Measurements from ENCODE around the gene KLK7.
"Not testable (repeated sequence)": the region's sequence is repeated elsewhere in the genome, so short reads cannot be mapped to it uniquely, and the experiment has no call there.

Gene KLK7

DNA sequence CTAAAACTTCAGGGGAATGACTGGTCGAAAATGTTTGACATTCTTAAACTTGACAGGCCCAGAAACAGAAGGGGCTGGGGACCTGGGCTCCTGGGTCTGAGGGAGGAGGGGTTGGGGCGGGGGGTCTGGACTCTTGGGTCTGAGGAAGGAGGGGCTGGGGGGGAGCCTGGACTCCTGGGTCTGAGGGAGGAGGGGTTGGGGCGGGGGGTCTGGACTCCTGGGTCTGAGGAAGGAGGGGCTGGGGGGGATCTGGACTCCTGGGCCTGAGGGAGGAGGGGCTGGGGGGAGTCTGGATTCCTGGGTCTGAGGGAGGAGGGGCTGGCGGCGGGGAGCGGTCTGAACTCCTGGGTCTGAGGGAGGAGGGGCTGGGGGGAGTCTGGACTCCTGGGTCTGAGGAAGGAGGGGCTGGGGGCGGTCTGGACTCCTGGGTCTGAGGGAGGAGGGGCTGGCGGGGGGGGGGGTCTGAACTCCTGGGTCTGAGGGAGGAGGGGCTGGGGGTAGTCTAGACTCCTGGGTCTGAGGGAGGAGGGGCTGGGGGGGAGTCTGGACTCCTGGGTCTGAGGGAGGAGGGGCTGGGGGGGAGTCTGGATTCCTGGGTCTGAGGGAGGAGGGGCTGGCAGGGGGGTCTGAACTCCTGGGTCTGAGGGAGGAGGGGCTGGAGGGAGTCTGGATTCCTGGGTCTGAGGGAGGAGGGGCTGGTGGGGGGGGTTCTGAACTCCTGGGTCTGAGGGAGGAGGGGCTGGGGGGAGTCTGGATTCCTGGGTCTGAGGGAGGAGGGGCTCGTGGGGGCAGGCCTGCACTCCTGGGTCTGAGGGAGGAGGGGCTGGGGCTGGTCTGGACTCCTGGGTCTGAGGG lies 8.8 kb downstream of the KLK7 start:
- DNase-seq, result no peak

DNA sequence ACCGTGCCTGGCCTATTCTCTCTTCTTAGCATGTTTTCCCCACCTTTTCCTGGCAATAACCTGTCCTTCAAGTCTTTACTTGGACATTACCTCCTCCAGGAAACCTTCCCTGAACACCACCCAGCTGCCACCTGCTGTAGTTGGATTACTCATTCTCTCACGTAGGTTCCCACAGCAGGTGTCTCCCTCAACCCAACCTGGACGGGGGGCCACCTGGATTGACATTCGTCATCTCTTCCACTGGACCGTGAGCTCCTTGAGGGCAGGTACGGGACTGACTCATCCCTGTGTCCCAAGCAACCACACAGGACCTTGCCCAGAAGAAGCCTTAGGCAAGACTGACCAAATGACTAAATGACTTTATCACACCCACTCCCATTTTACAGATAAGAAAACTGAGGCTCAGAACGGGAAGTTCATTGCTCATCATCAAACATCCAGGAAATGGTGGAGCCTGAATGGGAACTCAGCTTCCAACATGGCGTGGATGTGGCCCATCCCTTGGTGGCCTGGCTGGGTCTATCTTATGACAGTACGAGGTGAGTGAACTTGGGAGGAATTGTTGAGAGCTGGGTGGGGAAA lies 10.8 kb downstream of the KLK7 start:
- DNase-seq, result no peak

DNA sequence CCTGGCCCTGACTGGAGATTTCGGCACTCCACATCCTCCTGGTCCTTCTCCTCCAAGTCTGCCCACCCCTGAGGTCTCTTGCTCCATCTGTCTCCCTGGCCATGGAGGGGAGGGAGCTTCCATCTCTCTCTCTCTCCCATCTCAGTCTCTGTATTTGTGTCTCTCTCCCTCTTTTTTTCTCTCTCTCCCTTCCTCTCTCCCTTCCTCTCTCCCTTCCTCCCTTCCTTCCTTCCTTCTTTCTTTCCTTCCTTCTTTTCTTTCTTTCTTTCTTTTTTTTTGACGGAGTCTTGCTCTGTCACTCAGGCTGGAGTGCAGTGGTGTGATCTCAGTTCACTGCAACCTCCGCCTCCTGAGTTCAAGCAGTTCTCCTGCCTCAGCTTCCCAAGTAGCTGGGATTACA lies 13.9 kb downstream of the KLK7 start:
- DNase-seq, result not testable (repeated sequence)

DNA sequence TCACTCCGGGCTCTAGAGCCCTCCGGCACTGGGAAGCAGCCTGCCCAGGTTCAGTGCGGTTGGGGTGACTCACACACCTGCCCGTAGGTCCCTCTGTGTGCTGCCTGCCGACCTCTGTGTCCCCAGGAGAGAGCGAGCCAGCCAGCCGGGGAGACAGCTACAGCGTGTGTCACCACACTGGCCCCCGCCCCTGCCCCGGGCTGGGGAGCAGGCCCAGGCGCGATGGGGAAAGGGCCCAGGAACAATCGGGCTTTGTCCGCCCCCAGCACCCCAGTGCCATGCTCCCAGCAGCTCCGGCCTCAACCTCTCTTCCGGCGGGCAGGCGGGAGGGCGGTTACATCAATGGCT lies 14.3 kb downstream of the KLK7 start, which contains the start of gene KLK6:
KLK6 (minus strand) TSS at position 179 of the 348 bp plus-strand sequence. CDS start 1,487 bp downstream, outside the sequence.
- no peak for DNase-seq

DNA sequence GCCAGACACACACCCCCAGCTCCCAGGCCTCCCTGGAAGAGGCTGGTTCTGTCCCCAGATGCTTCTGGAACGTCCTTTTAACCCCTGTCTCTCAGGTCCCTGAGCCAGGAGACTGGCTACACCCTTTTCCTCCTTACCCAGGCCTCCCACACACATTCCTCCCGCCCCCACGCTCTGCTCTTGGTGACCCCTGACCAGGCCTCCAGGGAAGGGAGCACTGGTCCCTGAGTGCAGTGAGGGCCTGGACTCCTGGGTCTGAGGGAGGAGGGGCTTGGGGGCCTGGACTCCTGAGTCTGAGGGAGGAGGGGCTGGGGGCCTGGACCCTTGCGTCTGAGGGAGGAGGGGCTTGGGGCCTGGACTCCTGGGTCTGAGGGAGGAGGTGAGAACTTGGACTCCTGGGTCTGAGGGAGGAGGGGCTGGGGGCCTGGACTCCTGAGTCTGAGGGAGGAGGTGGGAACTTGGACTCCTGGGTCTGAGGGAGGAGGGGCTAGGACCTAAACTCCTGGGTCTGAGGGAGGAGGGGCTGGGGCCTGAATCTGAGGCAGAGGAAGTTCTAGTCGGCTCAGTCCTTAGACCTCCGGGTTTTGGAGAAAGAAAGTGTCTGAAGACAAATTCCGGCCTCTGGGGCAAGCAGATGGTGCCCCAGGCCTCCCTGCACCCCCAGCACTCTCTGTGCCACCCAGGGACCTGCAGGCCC lies 14.9 kb downstream of the KLK7 start:
- DNase-seq, result no peak

DNA sequence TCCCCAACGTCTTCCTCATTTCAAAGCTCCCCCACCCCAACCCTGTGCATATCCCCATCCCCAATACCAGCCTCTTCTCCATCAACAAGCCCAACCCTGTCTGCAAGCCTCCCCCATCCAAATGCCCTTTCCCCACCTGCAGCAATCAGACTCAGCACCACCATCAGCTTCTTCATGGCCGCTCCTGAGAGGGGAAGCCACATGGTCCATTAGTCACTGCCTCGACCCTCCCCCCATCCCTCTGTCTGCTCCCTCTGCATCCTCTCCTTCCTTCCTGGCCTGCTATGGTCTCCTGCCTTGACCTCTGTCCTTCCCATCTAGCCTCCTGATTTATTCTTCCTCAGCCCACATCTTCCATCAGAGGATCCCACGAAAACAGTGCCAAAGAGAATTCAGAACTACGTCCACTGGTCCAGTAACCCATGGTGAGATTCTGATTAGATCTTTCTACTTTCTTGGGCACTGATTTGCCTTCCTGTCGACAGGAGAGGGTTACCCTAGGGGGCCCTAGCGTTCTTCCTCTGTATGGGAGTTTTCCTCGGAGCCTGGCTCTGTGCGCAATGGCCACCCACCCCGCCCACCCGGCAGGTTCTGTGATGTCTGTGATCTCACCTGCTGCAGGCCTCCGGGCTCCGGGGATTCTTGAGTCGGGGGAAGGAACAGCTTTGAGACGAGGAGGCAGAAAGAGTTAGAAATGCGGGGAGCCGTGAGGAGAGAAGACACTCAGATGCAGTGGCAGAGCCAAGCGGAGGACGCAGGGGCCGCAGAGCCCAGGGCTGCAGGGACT lies 15.6 kb downstream of the KLK7 start:
- DNase-seq, result no peak

DNA sequence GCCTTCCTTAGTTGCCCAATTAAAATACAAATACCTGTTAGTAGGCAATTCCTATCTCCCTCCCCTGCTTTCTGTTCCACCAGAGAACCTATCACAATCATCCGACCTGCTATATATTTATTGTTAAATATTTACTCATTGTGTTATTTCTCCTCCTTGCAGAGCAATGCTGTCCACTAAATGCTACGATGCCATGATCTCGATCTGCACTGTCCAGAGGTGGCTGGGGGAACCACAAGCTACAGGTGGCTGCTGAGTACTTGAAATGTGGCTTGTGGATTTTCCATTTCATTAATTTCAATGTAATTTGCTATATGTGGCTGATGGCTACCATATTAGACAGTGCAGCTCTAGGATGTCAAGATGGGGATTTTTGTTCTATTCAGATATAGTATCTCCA lies 19.5 kb downstream of the KLK7 start:
- DNase-seq, result no peak

DNA sequence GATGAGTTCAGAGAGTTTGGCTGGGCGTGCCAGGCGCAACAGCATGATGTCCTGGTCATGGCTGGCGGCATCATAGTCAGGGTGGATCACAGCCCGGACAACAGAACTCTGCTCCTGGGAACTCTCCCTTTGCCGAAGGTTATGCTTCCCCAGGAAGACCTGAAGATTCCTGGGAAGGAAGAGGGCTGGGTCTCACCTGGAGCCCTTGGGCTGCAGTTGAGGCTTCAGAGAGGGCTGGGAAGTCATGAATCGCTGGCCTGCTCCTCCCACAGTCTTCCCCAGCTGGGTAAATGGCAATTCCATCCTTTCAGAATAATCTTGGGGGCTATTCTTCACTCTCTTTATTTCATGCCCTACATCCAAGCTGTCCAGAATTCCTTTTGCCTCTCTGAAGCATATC lies 20.3 kb downstream of the KLK7 start:
- no peak for DNase-seq

DNA sequence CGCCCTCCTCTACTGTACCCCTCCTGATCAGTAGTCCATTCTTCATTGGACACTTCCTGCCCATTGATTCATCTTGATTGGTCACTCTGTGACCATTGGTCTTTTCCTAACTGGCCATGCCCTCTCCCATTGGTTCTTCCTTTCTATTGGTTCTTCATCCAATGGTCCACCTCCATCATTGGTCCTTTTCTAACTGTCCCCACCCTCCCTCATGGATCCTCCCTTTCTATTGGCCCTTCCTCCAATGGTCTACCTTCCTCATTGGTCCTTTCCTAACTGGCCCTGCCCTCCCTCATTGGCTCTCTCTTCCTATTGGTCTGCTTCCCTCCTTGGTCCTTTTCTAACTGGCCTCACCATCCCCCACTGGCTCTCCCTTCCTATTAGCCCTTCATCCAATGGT lies 21.5 kb downstream of the KLK7 start:
- DNase-seq, result no peak

DNA sequence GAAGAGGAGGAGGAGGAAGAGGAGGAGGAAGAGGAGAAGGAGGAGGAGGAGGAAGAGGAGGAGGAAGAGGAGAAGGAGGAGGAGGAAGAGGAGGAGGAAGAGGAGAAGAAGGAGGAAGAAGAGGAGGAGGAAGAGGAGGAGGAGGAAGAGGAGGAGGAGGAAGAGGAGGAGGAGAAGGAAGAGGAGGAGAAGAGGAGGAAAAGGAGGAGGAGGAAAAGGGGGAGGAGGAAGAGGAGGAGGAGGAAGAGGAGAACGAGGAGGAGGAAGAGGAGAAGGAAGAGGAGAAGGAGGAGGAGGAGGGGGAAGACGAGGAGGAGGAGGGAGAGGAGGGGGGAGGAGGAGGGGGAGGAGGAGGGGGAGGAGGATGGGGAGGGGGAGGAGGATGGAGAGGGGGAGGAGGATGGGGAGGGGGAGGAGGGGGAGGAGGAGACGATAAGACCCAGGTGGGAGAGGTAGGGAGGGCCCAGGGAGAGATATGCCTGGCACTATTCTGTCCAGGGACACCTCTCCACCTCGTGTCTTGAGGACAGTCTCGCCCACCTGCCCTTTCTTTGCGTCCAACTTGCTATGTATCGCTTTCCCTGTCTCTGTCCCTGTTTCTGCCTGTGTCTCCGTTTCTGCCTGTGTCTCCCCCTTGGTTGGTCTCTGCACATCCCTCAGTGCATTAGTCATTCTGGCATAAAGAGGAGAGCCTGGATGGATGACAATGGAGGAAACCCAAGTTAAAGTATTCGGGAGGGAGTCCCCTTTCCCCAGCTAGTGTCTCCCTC lies 23.8 kb downstream of the KLK7 start:
- no peak for DNase-seq

DNA sequence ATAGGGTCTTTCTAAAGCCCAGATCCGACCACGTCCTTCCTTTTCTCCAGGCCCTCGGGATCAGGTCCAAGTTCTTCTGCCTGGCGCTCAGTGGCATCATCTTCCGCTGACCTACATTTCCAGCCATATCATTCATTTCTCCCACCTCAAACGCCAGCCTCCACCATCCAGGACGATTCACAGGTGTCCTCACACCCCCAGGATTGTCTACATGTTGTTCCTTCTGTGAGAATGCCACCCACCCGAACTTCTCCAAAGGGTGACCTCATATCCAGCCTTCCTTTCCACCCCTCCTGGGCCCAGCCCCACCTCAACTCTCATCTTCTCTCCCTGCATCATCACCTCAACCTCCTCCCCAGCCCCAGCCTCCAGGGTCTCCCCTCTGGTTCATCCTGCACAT lies 26.1 kb downstream of the KLK7 start:
- DNase-seq, result no peak

DNA sequence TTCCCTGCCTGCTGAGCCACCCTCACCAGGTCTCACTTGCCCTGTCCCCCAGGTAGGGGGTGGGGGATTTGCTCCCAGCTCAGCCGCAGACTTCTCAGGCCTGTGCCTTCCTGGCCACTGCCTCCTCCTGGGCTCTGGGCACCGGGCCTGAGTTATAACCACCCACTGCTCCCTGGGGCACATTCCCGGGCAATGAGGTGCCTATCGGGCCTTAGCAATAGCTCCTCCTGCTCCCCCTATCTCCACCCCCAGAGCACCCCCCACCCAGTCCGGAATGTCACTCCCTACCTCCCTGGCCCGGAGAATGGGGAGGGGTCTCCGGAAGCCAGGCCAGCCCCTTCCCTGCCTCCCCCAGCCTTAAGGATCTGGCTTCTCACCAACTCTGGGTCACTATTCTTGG lies 30.8 kb downstream of the KLK7 start, which contains the start of gene KLK5:
KLK5 (minus strand) TSS at position 129 of the 400 bp plus-strand sequence. CDS start 381 bp downstream, outside the sequence.
- DNase-seq, result no peak

DNA sequence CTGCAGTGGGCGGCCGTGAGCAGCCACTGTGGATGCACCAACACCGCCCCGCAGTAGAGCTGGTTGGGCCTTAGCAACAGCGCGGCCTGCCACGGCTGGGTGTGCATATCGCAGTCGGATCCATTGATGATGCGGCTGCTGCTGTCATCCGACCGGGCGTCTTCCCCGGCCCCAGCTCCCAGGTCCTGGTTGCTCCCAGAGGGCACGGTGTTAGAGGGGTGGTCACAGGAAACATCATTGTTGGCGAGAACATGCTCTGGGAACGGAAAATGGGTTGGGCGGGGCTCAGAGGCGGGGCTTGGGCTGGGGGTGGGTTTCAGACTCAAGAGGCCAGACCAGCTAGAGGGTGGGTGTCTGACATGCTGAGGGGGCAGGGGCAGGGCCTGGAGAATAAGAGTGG lies 33.9 kb downstream of the KLK7 start:
- no peak for DNase-seq

DNA sequence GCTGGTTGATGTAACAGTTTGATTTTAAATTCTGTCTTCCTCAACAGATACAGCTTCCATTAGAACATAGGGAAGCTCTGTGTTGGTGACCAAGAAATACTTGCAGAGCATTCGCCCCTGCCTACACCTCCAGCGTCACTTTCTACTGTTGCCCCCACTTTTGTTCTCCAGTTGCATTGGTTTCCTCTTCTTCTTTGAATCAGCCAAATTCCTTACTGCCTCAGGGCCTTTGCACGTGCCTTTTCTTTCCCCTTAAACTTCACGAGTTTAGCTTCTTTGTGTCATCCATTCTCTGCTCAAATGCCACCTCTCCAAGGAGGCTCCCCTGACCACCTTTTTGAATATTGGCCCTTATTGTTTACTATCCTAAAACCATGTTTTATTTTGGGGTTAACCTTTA lies 36.6 kb downstream of the KLK7 start:
- DNase-seq, result no peak

DNA sequence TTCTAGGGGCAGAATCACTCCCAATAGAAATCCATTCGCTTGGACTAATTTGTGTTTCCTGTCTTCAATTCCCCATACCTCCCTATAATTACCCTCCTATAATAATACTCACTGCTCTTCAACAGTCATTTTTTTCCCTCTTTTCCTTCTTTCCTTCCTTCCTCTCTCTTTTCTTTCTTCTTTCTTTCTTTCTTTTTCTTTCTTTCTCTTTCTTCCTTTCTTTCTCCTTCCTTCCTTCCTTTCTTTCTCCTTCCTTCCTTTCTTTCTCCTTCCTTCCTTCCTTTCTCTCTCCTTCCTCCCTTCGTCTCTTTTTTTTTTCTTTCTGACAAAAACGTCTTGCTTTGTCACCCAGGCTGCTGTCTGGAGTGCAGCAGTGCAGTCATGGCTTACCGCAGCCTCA lies 38.9 kb downstream of the KLK7 start:
- no peak for DNase-seq

DNA sequence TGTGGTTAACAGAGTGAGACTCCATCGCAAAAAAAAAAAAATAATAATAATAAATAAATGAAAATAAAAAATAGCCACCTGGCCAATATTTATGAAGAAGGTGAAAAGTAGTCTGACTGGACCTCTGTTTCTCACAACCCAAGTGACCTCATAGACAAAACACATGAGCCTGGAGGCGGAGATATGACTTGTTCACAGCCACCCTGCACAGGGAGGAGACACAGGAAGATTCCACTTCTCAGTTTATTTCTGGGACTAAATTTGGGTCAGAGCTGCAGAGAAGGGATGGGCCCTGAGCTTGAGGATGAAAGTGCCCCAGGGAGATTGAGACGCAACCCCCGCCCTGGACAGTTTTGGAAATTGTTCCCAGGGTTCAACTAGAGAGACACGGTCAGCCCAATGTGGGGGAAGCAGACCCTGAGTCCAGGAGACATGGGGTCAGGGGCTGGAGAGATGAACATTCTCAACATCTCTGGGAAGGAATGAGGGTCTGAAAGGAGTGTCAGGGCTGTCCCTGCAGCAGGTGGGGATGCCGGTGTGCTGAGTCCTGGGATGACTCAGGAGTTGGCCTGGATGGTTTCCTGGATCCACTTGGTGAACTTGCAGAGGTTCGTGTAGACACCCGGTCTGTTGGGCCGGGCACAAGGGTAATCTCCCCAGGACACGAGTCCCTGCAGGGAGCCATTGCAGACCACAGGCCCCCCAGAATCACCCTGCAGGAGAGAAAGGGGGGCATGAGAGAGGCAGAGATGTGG lies 40.5 kb downstream of the KLK7 start:
- DNase-seq, result no peak

DNA sequence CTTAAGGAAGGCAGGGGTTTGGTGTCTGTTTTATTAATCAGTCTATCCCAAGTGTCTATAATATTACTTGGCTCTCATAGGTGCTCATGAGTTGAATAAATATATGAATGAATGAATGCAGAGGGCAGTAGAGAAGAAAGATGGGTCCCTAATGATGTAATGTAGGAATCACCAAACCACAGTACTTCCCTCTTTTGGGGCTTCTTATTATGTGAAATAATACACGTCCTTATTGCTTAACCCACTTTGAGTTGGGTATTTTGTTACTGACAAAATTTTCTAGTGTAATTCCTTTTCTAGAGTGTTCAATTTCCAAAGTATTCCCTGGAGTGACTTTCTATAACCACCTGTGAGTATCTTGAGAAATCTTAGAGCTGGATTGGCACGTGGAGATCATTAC lies 44.1 kb downstream of the KLK7 start:
- no peak for DNase-seq

DNA sequence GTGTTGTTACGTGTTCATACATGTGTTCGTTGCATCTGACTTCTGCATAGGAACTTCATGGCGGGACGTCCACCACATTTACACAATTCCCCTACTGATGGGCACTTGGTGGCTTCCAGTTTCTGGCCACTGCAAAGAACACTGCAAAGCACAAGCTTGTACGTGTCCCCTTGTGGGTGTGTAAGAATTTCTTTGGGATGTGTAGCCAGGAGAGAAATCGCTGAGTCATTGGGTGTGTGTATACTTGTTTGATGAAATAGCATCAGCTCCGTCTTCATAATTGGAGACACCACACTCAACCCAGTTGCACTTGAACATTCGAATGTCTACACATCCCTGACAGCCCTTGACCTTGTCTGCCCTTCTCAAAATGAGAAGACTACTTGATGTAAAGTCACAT lies 50.1 kb downstream of the KLK7 start:
- DNase-seq, result no peak

DNA sequence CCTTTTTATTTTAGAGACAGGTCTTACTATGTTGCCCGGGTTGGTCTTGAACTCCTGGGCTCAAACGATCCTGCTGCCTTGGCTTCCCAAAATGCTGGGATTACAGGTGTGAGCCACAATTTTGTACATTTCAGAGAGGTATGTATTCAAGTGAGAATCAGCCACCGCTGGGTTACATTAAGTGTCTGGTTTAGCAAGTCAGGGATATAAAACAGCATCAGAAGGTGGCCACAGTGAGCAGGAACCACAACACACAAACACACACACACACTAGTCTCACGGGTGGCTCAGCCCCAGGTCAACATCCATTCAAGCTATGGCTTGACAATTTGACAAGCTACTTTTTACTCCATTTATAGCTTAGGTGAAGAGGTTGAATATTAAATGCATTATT lies 51.0 kb downstream of the KLK7 start:
- DNase-seq, result no peak

DNA sequence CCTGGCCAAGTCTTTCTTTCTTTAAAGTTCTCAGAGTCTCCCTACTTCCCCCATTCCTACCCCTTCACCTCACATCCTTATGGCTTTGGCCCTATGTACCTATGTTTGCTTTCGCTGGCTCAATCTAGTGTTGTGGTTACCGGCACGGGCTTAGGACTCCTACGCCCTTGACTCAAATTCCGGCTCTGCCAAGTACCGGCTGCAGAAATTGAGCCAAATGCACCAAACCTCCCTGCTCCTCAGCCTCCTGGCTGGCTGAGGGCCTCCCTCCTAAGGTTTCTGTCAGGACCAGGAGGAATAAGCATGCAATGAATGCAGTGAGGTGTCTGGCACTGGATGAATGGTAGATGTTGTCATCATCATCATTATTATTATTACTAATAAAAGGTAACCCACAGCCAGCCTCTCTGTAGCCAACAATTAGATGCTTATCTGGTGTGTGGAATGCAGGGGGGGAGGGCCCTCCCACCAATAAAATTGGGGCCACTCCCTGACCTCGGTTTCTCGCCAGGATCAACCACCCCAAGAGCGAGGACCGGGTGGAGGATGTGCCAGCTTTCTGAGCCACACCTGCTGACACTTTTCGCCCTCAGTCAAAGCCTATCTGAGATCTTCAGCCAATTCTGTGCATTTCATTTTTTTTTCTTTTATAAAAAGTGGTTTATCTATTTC lies 51.6 kb downstream of the KLK7 start:
- DNase-seq, result no peak

DNA sequence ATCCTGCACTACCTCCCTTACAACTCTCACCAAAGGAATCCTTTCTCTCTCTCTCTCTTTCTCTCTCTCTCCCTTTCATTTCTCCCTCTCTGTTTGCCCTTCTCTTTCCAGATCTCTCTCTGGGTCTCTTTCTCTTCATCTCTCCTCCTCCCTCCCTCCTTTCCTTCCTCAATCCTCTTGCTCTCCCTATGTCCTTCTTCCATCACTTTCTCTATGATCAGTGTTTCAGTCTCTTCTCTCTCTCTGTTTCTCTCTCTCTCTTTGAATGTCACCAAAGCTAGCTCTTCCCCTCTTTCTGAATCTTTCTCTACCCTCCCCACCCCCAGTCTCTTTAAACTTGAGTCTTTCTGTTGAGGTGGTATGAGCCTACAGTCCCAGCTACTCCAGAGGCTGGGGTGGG lies 52.7 kb downstream of the KLK7 start:
- no peak for DNase-seq
